H1 (cell line): ENCODE measurements around the gene SNRPD3. TPM values are rescaled to one million over a fixed set of nuclear protein-coding genes. Genes with fewer than 3 reads are reported as not detected.

Source experiments
- ASH2L ChIP-seq: fragments of 200-600, 300-600 bp; sonication (generic); IDR thresholded peaks from one replicate; pipeline ENCODE4 v1.7.1; 2017; ENCODE audit warnings: low read length
- JUN ChIP-seq: IDR thresholded peaks from 2 replicates; pipeline ENCODE4 v1.6.1; 2011; ENCODE audit warnings: low read depth, mild to moderate bottlenecking, improper control_type of control experiment, low read length
- RNF2 ChIP-seq: fragments of 200-900, 300-1000 bp; sonication (generic); IDR thresholded peaks from 2 replicates; pipeline ENCODE4 v1.7.1; 2016; ENCODE audit warnings: borderline replicate concordance, low read depth, mild to moderate bottlenecking, antibody characterized with exemption, low read length; ENCODE audit not compliant: poor library complexity, severe bottlenecking; ENCODE audit errors: missing control alignments
- SAP30 ChIP-seq: fragments of 300-600 bp; sonication (generic); IDR thresholded peaks from 2 replicates; pipeline ENCODE4 v1.7.1; 2012; ENCODE audit warnings: low read length, moderate library complexity, mild to moderate bottlenecking, inconsistent platforms; ENCODE audit not compliant: insufficient read depth, insufficient replicate concordance
- SRF ChIP-seq: IDR thresholded peaks from 2 replicates; pipeline ENCODE4 v1.6.1; 2011; ENCODE audit warnings: mild to moderate bottlenecking, low read depth, low read length, moderate library complexity
- polyA plus RNA-seq, 7 experiments: library from polyadenylated mRNA; depleted of rRNA in 3 of 7; stranded (reverse) in 5 of 7; unstranded in 2 of 7; fragments of >200 nt in 5 of 7; fragments of 200-250 nt in 2 of 7; gene quantifications; 1 replicate in 5 of 7; 2 replicates in 1 of 7; 4 replicates in 1 of 7; pipeline versions ENCODE4 v1.2.1 to v1.2.3, GENCODE V29; 2011 to 2013; ENCODE audit warnings: missing spikeins in 2 of 7, mixed read lengths in 2 of 7
- total RNA-seq: library from RNA; stranded (reverse); fragmentation: NEBNext Ultra II Directional; extraction: Animal tissue kit (Norgen Biotek cat#: 25700); gene quantifications from 2 replicates; pipeline ENCODE4 v1.2.1, GENCODE V29; 2021

The SNRPD3 gene
- total and polyA plus RNA-seq, 2 of the 8 experiments (the other 6 are each of a cell fraction or from before 2014, with no cell fraction given) = 200 to 455 TPM

DNA sequence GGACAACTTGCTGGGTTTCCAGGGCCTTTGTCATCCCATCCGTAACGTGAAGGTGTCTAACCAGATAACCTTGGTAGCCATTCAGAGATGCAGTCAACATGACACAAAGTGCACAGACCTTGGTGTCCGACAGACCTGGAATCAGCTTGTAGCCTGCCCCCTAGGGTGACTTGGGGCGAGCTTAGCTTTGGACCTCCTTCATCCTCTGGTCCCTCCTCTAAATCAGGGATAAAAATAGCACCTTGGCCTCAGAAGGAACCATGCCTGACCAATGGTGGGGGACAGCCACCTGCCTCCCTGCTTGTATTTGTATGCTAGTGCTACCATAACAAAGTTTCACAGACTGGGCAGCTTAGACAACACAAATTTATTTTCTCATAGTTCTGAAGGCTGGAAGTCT, 3.7 kb downstream of the SNRPD3 start (continued):
- no peak for TF ChIP-seq SAP30
- TF ChIP-seq SRF = no peak
- TF ChIP-seq JUN = no peak
- no peak for TF ChIP-seq ASH2L
- TF ChIP-seq RNF2 = no peak
- TF ChIP-seq, all 59 proteins: peak for 0
